H54 (cell line): ENCODE results near the gene NPY5R.

Experiments used
- DNase-seq: peaks from one replicate; pipeline ENCODE4 v3.0.0; 2011; ENCODE audit warnings: low spot score, mixed read lengths; ENCODE audit not compliant: insufficient read length
- FAIRE-seq: peaks from 3 replicates; lab custom pipeline; 2011; peaks lifted over from hg19 to GRCh38; lab: Jason Lieb, UNC
- POLR2A ChIP-seq: IDR thresholded peaks from 2 replicates; pipeline ENCODE4 v1.6.1; 2011; ENCODE audit warnings: low read depth, mild to moderate bottlenecking, low read length

Gene NPY5R

GRCh38 chr4:163400911-163401310, 57.2 kb downstream of the NPY5R start:
- FAIRE-seq (no peak), DNase-seq (no peak)
- no peak for TF ChIP-seq POLR2A
